ENCODE data around the gene SP8. TPM values are rescaled to one million over a fixed set of nuclear protein-coding genes. Genes with fewer than 3 reads are reported as not detected.

Gene SP8
- total RNA-seq, 1 donor from 2014 or later = not detected

DNA sequence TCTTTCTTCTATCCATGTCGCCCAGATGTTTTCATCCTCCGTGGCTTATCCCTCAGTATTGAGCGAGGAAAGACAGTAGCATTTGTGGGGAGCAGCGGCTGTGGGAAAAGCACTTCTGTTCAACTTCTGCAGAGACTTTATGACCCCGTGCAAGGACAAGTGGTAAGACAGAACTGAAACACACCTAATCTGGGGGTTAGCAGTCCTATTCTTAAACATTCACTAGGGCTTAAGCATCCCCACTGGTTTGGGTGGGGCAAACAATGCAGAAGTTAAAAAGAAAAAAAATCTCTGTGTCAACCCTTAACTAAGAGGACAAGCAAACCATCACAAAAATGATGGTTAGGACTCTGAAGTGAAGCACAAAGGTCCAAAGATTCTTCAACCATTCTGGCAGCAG, 43.8 kb downstream of the SP8 start:
- H3K9me3 Mint-ChIP-seq (ENCODE audit: unreplicated experiment) = no peaks in the 10 kb centered on the region
- DNase-seq (ENCODE audit: extremely low spot score, unreplicated experiment) = no peak
- no peaks in the 10 kb centered on the region for H3K27me3 Mint-ChIP-seq (ENCODE audit: unreplicated experiment)
- H3K27ac Mint-ChIP-seq (ENCODE audit: unreplicated experiment) = no peak overlapping the region
- no peaks in the 10 kb centered on the region for H3K36me3 Mint-ChIP-seq (ENCODE audit: unreplicated experiment)
- no peak overlapping the region for H3K4me3 Mint-ChIP-seq (ENCODE audit: unreplicated experiment)
- TF ChIP-seq, protein P1, sequence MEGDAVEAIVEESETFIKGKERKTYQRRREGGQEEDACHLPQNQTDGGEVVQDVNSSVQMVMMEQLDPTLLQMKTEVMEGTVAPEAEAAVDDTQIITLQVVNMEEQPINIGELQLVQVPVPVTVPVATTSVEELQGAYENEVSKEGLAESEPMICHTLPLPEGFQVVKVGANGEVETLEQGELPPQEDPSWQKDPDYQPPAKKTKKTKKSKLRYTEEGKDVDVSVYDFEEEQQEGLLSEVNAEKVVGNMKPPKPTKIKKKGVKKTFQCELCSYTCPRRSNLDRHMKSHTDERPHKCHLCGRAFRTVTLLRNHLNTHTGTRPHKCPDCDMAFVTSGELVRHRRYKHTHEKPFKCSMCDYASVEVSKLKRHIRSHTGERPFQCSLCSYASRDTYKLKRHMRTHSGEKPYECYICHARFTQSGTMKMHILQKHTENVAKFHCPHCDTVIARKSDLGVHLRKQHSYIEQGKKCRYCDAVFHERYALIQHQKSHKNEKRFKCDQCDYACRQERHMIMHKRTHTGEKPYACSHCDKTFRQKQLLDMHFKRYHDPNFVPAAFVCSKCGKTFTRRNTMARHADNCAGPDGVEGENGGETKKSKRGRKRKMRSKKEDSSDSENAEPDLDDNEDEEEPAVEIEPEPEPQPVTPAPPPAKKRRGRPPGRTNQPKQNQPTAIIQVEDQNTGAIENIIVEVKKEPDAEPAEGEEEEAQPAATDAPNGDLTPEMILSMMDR (IDR thresholded peaks at IDR 0.05) = no peak
- no peaks in the 10 kb centered on the region for H3K4me1 Mint-ChIP-seq (ENCODE audit: unreplicated experiment)

DNA sequence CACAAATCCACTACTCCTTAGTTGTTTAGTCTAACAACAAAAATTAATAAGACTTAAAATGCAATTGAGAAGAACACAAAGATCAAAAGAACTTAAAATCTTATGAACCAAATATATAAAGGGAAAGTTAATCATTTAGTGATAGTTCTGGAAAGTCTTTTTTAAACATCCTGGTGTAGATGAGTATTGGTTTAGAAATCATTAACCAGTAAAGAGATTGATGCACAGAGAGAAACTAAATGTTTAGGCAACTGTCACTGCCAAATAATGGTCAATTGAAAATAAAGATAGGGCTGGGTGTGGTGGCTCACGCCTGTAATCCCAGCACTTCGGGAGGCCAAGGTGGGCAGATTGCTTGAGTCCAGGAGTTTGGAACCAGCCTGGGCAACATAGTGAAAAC, 44.9 kb downstream of the SP8 start:
- H3K27me3 Mint-ChIP-seq (ENCODE audit: unreplicated experiment) = no peaks in the 10 kb centered on the region

DNA sequence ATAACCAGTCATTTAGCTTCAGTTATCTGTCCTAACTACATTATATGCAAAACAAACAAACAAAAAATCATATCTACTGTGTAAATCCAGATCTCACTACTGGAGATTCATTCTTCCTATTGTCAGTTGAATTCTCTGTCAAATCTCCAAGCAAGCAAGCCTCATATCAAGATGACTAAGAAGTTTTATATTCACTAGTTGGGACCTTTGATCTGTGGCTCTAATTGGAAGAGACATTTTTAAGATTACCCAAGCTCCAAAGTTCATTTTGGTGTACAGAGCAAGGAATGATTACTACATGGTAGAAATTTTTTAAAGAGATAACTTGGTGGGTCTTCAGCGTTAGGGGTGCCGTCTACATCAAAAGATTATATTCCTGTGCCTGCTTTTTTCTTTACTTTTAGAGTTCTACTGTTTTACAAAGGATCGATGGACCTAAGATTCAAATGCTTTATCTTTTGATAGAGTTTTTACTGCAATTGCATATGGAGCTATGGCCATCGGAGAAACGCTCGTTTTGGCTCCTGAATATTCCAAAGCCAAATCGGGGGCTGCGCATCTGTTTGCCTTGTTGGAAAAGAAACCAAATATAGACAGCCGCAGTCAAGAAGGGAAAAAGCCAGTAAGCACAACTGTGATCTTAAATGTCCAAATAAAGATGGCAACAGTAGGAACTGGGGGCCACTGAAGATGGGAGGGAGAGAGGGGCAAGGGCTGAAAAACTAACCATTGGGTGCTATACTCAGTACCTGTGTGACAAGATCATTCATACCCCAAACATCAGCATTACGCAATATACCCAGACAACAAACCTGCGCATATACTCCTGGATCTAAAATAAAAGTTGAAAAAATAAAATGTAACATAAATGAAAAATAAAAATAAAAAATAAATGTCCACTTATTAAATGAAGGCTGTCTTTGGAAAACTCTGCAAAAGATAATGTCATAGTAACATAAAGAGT, 47.9 kb downstream of the SP8 start:
- TF ChIP-seq, protein P1 (IDR thresholded peaks at IDR 0.05) = no peak
- Mint-ChIP-seq H3K27ac (ENCODE audit: unreplicated experiment) (no peak overlapping the region), H3K9me3 (ENCODE audit: unreplicated experiment) (peaks cover 5% of the 10 kb centered on the region), H3K4me1 (ENCODE audit: unreplicated experiment) (no peaks in the 10 kb centered on the region), H3K4me3 (ENCODE audit: unreplicated experiment) (no peak overlapping the region), H3K27me3 (ENCODE audit: unreplicated experiment) (no peaks in the 10 kb centered on the region), H3K36me3 (ENCODE audit: unreplicated experiment) (no peaks in the 10 kb centered on the region)
- no peak for DNase-seq (ENCODE audit: extremely low spot score, unreplicated experiment)

More for the DNA sequence above, 44.9 kb downstream of the SP8 start:
- DNase-seq (ENCODE audit: extremely low spot score, unreplicated experiment) = no peak
- Mint-ChIP-seq H3K4me1 (ENCODE audit: unreplicated experiment) (no peaks in the 10 kb centered on the region), H3K36me3 (ENCODE audit: unreplicated experiment) (no peaks in the 10 kb centered on the region), H3K27ac (ENCODE audit: unreplicated experiment) (no peak overlapping the region), H3K4me3 (ENCODE audit: unreplicated experiment) (no peak overlapping the region), H3K9me3 (ENCODE audit: unreplicated experiment) (no peaks in the 10 kb centered on the region)
- TF ChIP-seq, protein P1 (IDR thresholded peaks at IDR 0.05) = no peak

DNA sequence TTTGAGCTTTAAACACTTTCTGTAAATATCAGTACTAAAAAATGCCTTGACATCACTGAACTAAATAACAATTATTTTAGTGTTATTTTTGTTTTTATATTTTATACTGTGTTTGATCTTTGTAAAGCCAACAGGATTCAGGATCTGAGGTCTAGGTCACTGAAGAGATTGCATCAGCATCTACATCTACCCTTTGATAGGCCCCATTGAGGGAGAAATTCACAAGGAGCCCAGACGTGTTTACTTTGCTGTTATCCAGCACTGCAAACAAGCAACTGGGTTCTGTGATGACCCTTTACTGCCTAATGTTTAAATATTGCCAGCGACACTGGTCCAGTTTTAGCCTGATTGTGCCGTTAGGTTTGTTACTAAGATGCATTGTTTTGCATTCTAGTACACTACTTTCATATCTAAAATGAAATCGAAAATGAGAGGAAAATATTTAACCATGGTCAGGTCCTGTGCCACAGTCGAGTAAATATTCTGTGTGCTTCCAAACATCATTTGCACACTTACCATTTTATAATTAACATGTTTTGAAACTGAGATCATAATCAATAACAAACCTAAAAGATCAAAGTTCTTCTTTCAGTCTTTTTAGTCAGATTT, 48.7 kb downstream of the SP8 start:
- Mint-ChIP-seq H3K4me3 (ENCODE audit: unreplicated experiment) (no peak overlapping the region), H3K4me1 (ENCODE audit: unreplicated experiment) (no peaks in the 10 kb centered on the region), H3K36me3 (ENCODE audit: unreplicated experiment) (no peaks in the 10 kb centered on the region), H3K9me3 (ENCODE audit: unreplicated experiment) (peaks cover 5% of the 10 kb centered on the region), H3K27ac (ENCODE audit: unreplicated experiment) (no peak overlapping the region), H3K27me3 (ENCODE audit: unreplicated experiment) (no peaks in the 10 kb centered on the region)
- DNase-seq (ENCODE audit: extremely low spot score, unreplicated experiment) = no peak
- TF ChIP-seq, protein P1 (IDR thresholded peaks at IDR 0.05) = no peak
